HepG2 (cell line): ENCODE measurements around the gene RGS19. TPM values are rescaled to one million over a fixed set of nuclear protein-coding genes. Genes with fewer than 3 reads are reported as not detected.
A peak's percentile ranks its signal among the peaks of the same experiment; 100 is the strongest.

Experiments
- CCAR2 ChIP-seq: fragments of 200-400 bp; formaldehyde crosslinking; optimal IDR thresholded peaks from 2 replicates; pipeline ENCODE3; 2018; ENCODE audit warnings: low read depth, mild to moderate bottlenecking, low read length, moderate library complexity
- E2F5 ChIP-seq: sonication (generic); formaldehyde crosslinking; conservative IDR thresholded peaks from 2 replicates; pipeline ENCODE4 v1.4.0; 2020; ENCODE audit warnings: missing genetic modification reagents
- GPBP1L1 ChIP-seq: sonication (generic); formaldehyde crosslinking; IDR thresholded peaks from 2 replicates; pipeline ENCODE4 v1.5.0; 2020; ENCODE audit warnings: mild to moderate bottlenecking, missing genetic modification reagents
- HNF4A ChIP-seq: sonication (generic); formaldehyde crosslinking; IDR thresholded peaks from 2 replicates; pipeline ENCODE4 v1.4.0; 2020; ENCODE audit warnings: missing genetic modification reagents
- IKZF5 ChIP-seq: IDR thresholded peaks from 2 replicates; pipeline ENCODE4 v1.6.1; 2018; ENCODE audit warnings: missing genetic modification reagents, mild to moderate bottlenecking, missing compliant biosample characterization
- MAFK ChIP-seq, 2 experiments: IDR thresholded peaks in 1 of 2; conservative IDR thresholded peaks in 1 of 2; 2 replicates each; pipeline ENCODE4 v1.6.1; 2011; ENCODE audit warnings: improper control_type of control experiment in 2 of 2, low read length in 2 of 2
- NFE2L2 ChIP-seq: fragments of 150-350 bp; IDR thresholded peaks from 2 replicates; pipeline ENCODE4 v1.6.1; 2014; ENCODE audit warnings: low read length
- PCBP2 ChIP-seq: fragments of 200-400 bp; formaldehyde crosslinking; optimal IDR thresholded peaks from 2 replicates; pipeline ENCODE3; 2018; ENCODE audit warnings: low read length, low read depth; ENCODE audit not compliant: poor library complexity, severe bottlenecking
- SP4 ChIP-seq: sonication (generic); formaldehyde crosslinking; IDR thresholded peaks from 2 replicates; pipeline ENCODE4 v1.8.1; 2023; ENCODE audit warnings: mild to moderate bottlenecking, missing genetic modification reagents
- TEAD2 ChIP-seq: sonication (generic); formaldehyde crosslinking; IDR thresholded peaks from 2 replicates; pipeline ENCODE4 v1.9.0; 2021; ENCODE audit warnings: missing genetic modification reagents
- ZNF234 ChIP-seq: sonication (generic); formaldehyde crosslinking; conservative IDR thresholded peaks from 2 replicates; pipeline ENCODE4 v1.5.1; 2020; ENCODE audit warnings: mild to moderate bottlenecking, missing genetic modification reagents
- ZNF253 ChIP-seq: sonication (generic); formaldehyde crosslinking; IDR thresholded peaks from 2 replicates; pipeline ENCODE4 v1.8.0; 2022; ENCODE audit warnings: mild to moderate bottlenecking, missing genetic modification reagents, borderline replicate concordance
- ZNF260 ChIP-seq: sonication (generic); formaldehyde crosslinking; IDR thresholded peaks from 2 replicates; pipeline ENCODE4 v1.4.0; 2020; ENCODE audit warnings: missing genetic modification reagents, low read depth, mild to moderate bottlenecking, borderline replicate concordance
- ZNF33A ChIP-seq: sonication (generic); formaldehyde crosslinking; IDR thresholded peaks from 2 replicates; pipeline ENCODE4 v1.5.1; 2020; ENCODE audit warnings: missing genetic modification reagents, mild to moderate bottlenecking, moderate library complexity, borderline replicate concordance
- ZNF383 ChIP-seq: sonication (generic); formaldehyde crosslinking; IDR thresholded peaks from 2 replicates; pipeline ENCODE4 v1.4.0; 2020; ENCODE audit warnings: missing genetic modification reagents, mild to moderate bottlenecking, borderline replicate concordance
- ZNF552 ChIP-seq: sonication (generic); formaldehyde crosslinking; IDR thresholded peaks from 2 replicates; pipeline ENCODE4 v1.9.0; 2022; ENCODE audit warnings: missing genetic modification reagents, mild to moderate bottlenecking, borderline replicate concordance
- ZNF556 ChIP-seq: sonication (generic); formaldehyde crosslinking; IDR thresholded peaks from 2 replicates; pipeline ENCODE4 v1.4.0; 2020; ENCODE audit warnings: mild to moderate bottlenecking, missing genetic modification reagents, borderline replicate concordance
- ZNF788 ChIP-seq: sonication (generic); formaldehyde crosslinking; IDR thresholded peaks from 2 replicates; pipeline ENCODE4 v1.5.0; 2020; ENCODE audit warnings: mild to moderate bottlenecking, missing genetic modification reagents, borderline replicate concordance
- ZSCAN25 ChIP-seq: sonication (generic); formaldehyde crosslinking; IDR thresholded peaks from 2 replicates; pipeline ENCODE4 v1.8.0; 2022; ENCODE audit warnings: mild to moderate bottlenecking, missing genetic modification reagents
- polyA plus RNA-seq, 8 experiments: library from polyadenylated mRNA; depleted of rRNA in 3 of 8; stranded (reverse) in 7 of 8; unstranded in 1 of 8; fragments of >200 nt; fragmentation: Illumina TruSeq in 4 of 8; extraction: Trizol in 4 of 8; gene quantifications; 2 replicates each; pipeline versions ENCODE4 v1.2.1 to v1.2.3, GENCODE V29; 2011 to 2016; ENCODE audit warnings: low read depth in 4 of 8, missing spikeins in 1 of 8, mixed read lengths in 1 of 8; ENCODE audit not compliant: insufficient read depth in 1 of 8
- total RNA-seq, 5 experiments: library from RNA; depleted of rRNA; stranded (reverse); fragments of >200 nt; fragmentation: Illumina TruSeq; extraction: Trizol; gene quantifications; 2 replicates each; pipeline ENCODE4 v1.2.3, GENCODE V29; 2016; ENCODE audit warnings: low read depth in 1 of 5
- TF ChIP-seq, protein P1 (sequence below): IDR thresholded peaks from 2 replicates; pipeline ENCODE4 v1.6.1; 2016; ENCODE audit warnings: missing genetic modification reagents, missing compliant biosample characterization
- TF ChIP-seq, protein P2 (sequence below): sonication (generic); formaldehyde crosslinking; IDR thresholded peaks from 2 replicates; pipeline ENCODE4 v1.4.0; 2020; ENCODE audit warnings: low read depth, mild to moderate bottlenecking, missing genetic modification reagents
- TF ChIP-seq, protein P3 (sequence below): sonication (generic); formaldehyde crosslinking; IDR thresholded peaks from 2 replicates; pipeline ENCODE4 v1.5.1; 2020; ENCODE audit warnings: missing genetic modification reagents, mild to moderate bottlenecking, borderline replicate concordance

Gene RGS19
- total and polyA plus RNA-seq, 2 of the 13 experiments (the other 11 are each of a cell fraction or from before 2014, with no cell fraction given), result 10.7 to 11.9 TPM

GRCh38 chr20:64050261-64051032, 28.9 kb downstream of the RGS19 start (continued):
- TF ChIP-seq SP4 (CRISPR knock-in tag), result peak; percentile 87
- TF ChIP-seq ZNF253 (CRISPR knock-in tag), result peak; percentile 79; the same call in 1 of the 2 replicates
- TF ChIP-seq, protein P1, sequence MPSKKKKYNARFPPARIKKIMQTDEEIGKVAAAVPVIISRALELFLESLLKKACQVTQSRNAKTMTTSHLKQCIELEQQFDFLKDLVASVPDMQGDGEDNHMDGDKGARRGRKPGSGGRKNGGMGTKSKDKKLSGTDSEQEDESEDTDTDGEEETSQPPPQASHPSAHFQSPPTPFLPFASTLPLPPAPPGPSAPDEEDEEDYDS (CRISPR knock-in tag), result no peak; the same call in none of the 2 replicates
- no peak for TF ChIP-seq ZNF260
- peak; percentile 57 for TF ChIP-seq HNF4A
- peak; percentile 36; the same call in 1 of the 2 replicates for TF ChIP-seq ZSCAN25 (CRISPR knock-in tag)
- TF ChIP-seq ZNF383 (CRISPR knock-in tag), result no peak; the same call in 1 of the 2 replicates
- TF ChIP-seq NFE2L2, result no peak
- TF ChIP-seq, protein P2, sequence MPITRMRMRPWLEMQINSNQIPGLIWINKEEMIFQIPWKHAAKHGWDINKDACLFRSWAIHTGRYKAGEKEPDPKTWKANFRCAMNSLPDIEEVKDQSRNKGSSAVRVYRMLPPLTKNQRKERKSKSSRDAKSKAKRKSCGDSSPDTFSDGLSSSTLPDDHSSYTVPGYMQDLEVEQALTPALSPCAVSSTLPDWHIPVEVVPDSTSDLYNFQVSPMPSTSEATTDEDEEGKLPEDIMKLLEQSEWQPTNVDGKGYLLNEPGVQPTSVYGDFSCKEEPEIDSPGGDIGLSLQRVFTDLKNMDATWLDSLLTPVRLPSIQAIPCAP (CRISPR knock-in tag), result no peak
- TF ChIP-seq ZNF33A (CRISPR knock-in tag), result no peak
- TF ChIP-seq, protein P3, sequence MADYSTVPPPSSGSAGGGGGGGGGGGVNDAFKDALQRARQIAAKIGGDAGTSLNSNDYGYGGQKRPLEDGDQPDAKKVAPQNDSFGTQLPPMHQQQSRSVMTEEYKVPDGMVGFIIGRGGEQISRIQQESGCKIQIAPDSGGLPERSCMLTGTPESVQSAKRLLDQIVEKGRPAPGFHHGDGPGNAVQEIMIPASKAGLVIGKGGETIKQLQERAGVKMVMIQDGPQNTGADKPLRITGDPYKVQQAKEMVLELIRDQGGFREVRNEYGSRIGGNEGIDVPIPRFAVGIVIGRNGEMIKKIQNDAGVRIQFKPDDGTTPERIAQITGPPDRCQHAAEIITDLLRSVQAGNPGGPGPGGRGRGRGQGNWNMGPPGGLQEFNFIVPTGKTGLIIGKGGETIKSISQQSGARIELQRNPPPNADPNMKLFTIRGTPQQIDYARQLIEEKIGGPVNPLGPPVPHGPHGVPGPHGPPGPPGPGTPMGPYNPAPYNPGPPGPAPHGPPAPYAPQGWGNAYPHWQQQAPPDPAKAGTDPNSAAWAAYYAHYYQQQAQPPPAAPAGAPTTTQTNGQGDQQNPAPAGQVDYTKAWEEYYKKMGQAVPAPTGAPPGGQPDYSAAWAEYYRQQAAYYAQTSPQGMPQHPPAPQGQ (CRISPR knock-in tag), result no peak; the same call in 1 of the 2 replicates
- TF ChIP-seq ZNF788 (CRISPR knock-in tag), result peak; percentile 95
- TF ChIP-seq ZNF552 (CRISPR knock-in tag), result no peak
- no peak for TF ChIP-seq ZNF556 (CRISPR knock-in tag)
- TF ChIP-seq MAFK (conservative IDR thresholded peaks at IDR 0.05 in 1 of 2, IDR thresholded peaks at IDR 0.05 in 1 of 2; ENCODE audit: low read length in 2 of 2), result no peak
- TF ChIP-seq CCAR2, result no peak
- no peak for TF ChIP-seq PCBP2
- TF ChIP-seq E2F5 (CRISPR knock-in tag), result no peak
- no peak for TF ChIP-seq GPBP1L1 (CRISPR knock-in tag)
- peak; percentile 81 for TF ChIP-seq IKZF5 (CRISPR knock-in tag)
- no peak; the same call in 1 of the 2 replicates for TF ChIP-seq TEAD2 (CRISPR knock-in tag)
- no peak for TF ChIP-seq ZNF234 (CRISPR knock-in tag)
